GM21737 (cell line): ENCODE results near the gene ABCA1.
"Not testable (repeated sequence)": the region's sequence is repeated elsewhere in the genome, so short reads cannot be mapped to it uniquely, and the experiment has no call there.

Experiments used
- ATAC-seq: cut with Tn5 transposase; IDR thresholded peaks from one replicate; pipeline ENCODE4 v1.9.1; 2021; ENCODE audit warnings: mild to moderate bottlenecking, moderate library complexity; ENCODE audit not compliant: unreplicated experiment

ABCA1 gene

DNA sequence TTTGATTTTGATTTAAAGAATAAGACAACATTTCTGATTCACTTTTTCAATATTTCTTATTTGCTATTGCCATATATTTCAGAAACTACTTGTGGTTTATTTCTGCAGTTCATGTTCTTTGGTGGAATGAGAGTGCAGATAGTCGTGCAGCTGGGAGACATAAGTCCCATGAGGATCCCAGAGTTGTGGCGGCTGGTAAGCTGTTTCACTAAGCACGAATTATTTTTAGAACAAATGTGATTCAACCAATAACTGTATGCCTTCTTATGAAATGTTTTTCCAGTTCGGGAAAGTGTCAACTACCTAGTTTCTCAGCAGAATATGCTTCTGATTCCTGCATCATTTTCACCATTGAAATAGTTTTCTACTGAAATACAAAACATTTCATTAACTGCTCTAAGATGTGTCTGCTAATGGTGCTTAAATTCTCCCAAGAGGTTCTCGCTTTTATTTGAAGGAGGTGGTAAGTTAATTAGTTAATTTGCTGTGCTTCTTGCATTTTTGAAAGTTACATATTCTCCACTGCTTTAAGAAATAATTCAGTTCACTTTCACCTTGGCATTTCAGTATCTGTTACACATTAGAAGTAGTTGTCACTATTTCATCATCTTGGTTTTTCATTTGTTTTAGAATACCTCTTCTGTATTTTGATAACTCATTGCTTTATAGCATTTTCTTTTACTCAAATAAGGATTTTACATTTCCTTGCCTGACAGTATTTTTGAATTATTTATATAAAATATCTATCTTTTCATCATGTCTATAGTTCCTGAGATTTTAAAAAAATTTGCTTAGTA lies 155.0 kb downstream of the ABCA1 start:
- ATAC-seq = no peak

DNA sequence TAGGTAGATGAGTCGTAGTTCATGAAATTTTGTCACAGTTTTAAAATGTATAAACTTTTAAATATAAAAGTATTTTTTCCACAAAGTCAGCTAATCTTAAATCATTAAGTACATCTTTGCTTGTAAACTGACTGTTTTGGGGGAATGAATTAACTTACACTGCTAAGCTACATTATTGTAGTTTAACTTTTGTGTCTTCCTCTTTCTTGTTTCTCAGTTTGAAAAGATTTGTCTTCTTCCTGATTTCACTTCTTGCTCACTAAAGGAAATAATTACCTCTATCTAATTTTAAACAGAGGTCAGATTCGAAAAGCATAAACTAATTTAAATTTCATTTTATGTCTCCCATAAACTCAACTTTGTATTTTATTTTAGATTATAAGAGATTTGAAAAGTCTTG lies 158.3 kb downstream of the ABCA1 start:
- no peak for ATAC-seq

DNA sequence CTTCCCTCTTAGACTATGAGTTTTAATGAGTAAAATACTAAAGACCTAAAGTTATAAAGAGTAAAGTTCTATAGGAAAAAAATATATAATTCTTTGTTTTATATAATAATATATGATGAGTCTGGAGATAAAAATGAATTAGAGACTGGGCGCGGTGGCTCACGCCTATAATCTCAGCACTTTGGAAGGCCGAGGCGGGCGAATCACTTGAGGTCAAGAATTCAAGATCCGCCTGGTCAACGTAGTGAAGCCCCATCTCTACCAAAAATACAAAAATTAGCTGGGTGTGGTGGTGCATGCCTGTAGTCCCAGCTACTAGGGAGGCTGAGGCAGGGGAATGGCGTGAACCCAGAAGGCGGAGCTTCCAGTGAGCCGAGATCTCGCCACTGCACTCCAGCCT lies 158.9 kb downstream of the ABCA1 start:
- ATAC-seq = not testable (repeated sequence)

DNA sequence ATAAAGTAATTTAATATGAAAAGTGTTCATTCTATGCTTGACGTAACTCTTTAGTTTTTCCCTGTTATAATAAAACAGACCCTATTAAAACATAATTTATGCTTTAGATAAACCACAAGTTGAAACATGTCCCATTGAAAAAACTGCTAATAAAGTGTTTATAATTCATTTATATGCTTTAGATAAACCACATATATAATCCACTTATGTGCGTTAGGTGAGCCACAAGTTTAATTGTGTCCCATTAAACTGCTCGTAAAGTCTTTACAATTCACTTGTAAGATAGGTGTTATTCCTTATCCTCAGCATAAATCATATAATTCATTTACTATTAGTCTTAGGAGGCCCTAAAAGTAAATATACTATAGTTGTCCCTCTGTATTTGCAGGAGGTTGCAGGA lies 160.4 kb downstream of the ABCA1 start:
- no peak for ATAC-seq

DNA sequence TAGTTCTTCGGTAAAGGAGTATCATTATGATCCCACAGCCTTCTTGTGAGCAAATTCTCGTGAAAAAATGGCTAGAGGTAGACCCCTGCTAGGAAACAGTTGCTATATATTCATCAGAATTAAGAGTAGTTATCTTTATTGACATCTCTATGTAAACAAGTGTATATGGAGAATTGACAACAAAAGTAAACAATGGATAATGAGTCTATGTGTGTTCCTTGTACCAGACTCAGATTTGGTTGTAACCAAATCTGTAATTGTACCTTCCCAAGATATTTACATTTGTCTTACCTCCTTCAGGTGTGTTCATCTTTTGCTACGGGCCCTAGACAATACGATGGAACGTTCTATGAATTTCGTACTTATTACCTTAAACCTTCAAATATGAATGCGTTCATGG lies 161.9 kb downstream of the ABCA1 start:
- ATAC-seq = no peak

DNA sequence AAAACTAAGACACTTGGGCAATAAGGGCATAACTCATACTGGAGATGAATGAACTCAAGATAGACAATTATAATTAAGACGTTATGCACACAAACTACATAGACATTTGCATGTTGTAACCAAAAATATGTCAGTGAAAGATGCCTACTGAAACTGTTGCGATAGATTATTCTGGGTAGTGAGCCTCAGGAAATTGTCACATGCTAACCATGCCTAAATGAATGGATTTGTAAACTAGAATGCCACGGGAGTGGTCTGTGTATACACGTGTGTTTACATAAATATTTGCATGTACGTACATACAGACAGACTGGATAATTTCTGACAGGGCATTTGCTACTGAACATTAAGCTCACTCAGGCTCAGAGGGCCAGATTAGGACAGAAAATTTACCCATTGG lies 162.8 kb downstream of the ABCA1 start:
- peak; percentile 34 for ATAC-seq

DNA sequence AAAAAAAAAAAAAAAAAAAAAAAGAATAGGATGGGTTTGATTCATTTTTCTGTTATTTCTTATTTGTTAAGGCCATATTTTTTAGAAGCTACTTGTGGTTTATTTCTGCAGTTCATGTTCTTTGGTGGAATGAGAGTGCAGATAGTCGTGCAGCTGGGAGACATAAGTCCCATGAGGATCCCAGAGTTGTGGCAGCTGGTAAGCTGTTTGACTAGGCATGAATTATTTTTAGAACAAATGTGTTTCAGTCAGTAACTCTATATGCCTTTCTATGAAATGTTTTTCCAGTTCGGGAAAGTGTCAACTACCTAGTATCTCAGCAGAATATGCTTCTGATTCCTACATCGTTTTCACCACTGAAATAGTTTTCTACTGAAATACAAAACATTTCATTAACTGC lies 169.0 kb downstream of the ABCA1 start:
- ATAC-seq = no peak

DNA sequence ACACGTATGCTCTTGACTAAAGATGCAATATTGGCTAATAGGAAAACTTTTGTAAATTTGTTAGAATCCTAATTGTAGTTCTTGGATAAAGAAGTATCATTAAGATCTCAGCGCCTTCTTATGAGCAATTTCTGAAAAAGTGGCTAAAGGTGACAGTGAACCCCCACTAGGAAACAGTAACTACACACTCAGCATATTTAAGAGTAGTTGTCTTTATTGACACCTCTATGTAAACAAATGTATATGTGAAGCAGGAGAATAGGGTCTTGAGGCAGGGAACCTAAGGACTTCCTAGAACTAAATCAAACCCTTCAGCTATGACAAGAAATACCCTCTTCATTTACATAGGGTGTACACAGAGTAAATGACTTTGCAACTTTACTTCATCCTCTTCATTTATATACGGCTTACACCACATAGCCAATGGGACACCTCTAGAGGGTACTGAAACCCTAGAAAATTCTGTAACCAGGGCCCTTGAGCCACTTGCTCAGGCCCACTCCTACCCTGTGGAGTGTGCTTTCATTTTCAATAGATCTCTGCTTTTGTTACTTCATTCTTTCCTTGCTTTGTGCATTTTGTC lies 177.7 kb downstream of the ABCA1 start:
- ATAC-seq = peak; percentile 30

DNA sequence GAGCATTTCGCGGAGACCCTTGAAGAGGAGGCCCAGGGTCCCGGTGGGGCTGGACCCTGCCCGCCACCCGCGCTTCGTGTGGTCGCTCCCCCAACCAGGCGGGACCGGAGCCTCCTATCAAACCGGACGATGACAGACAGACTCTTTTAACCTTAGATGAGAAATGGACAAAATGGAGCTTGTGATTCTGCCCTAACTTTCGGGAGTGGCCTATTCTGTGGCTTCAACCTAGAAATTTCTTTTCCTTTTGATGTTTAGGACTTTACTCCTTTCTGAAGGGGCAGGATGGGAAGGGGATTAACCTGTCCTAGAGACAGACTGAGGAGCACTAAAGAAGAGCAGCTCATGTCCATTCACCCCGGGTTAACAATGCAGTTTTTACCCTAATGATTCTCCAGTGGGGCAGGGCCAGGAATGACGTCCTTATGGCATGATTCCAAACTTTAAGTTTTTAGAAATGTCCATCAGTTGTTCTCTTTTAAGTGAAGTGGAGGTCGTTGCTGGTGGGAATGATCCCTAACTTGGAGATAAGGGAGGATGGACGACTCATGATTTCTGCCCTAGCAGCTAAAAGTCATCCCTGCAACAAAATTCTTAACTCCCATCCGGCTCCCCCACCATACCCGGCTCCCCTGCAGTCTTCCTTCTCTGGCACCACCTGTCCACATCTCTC lies 179.5 kb downstream of the ABCA1 start:
- peak; percentile 2 for ATAC-seq

DNA sequence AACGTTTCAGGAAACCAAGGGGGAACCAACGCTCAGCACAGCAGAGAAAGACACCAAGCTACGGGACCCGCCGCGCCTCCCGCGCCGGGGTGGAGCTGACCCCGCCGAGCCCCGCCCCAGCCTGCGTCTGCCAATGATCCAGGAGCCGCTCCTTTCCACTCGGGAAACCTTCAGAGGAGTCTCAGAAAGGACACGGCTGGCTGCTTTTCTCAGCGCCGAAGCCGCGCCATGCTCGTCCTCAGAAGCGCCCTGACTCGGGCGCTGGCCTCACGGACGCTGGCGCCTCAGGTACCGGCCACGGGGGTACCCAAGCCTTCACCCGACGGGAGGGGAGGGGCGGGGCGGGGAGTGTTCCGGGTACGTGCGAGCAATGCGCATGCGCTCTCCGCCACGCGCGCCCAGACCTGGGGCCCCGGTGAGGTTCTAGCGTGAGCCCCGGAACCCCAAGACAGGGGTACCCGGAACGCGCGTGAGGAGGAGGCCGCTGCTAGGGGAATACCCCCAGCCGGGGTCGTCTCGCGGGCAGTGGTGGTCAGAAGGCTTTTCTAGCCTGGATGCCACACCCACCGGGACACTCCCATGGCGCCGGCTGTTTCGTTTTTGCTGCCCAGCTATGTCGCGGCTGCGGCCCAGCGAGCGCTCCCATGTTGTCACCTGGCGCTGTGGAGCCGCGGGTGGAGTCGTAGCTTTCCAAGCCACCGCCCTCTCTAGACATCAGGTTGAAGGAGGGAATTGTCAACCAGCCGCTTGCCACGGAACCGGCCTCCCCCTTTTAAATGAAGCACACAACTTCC lies 180.2 kb downstream of the ABCA1 start, which contains the start of gene NIPSNAP3A:
Gene NIPSNAP3A, plus strand, starts transcription at position 119 of the 794 bp plus-strand sequence. Its CDS starts 110 bp downstream, at position 229.
- peak; percentile 84 for ATAC-seq

DNA sequence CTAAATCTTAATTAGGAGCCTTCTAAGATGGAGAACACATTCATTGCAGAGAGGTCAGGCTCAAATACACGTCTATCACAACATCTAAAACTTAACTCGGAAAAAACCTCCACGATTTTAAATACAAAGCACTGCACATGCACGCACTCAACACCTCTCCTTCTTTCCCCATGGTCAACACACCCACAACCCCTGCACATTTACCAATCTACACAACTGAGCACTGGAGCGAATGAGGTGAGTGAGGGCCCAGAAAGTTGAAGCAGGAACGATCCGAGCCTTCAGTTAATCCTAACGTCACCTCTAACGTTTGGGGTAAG lies 180.8 kb downstream of the ABCA1 start:
- ATAC-seq = no peak

DNA sequence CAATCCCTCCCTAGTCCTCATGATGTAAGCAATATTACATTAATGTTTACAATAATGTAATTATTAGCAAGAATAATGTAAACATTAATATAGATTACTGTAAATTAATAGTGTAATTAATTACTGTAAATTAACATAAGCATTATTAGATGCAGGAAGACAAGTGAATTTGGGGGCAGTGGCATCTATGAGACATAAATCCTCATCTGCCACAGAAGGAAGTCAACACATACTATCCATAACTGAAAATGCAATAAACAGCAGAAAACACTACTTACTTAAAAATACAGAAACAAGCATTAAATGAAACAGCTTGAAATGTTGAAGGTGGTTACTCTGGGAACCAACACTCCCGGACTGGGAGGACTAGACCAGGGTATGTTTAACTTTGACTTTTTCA lies 181.2 kb downstream of the ABCA1 start:
- ATAC-seq = no peak

DNA sequence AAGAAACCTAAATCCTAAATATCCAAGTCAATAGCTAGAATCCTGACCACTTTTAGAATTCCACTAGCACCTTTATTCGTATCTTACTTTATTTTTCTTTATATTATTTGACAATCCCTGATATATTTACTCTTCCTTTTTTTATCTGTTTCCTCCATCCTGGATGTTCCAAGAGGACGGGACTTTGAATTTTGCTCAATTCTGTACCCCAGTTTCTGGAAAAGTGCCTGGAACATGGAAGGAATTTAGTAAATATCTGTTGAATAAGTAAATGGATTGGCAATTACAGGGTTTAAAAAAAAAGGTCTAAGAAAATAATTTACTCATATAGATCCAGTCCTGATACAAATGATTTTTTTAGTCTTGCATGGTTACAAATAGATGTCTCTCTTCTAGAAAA lies 181.7 kb downstream of the ABCA1 start:
- no peak for ATAC-seq

DNA sequence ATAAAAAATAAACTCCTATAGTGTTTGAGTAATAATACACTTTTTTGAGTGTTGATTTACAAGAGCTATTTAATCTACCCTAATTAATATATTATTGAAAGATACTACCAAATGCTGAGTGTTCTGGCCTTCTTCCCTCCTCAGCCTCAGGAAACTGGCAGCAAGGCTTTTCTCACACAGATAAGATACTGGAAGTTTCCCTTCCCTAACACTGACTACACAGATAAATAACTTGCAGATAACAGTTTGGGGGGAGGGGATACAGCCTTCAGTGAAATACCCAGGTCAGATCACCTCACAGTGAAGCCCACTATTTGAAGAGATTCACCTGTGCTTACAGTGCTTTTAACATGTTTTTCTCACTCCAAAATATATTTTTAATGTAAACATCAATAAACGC lies 182.1 kb downstream of the ABCA1 start:
- no peak for ATAC-seq

DNA sequence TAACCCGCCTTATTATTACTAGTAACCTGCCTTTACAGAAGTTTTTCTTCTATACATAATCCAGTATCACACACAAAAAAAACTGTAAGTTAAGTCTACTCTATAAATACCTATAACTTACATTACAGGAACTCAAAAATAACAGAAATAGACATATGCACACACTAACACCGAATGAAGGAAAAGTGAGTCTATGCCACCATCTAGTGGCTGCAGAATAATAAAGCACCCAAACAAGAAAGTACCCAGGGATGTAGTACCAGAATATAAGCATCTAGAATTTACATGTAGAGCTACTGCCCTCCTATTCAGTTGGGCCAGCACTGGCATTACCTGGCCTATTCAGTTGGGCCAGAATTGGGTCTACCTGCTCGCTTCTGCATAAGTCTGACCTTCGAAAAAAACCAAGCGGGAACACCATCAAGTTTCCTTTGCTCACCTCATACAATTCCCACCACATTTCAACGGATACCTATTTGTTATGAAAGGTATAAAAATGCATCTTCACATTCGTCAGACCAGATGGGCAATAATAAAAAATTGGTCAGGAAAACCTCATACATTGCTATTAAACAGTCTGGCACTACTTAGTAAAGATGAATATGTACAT lies 184.5 kb downstream of the ABCA1 start:
- peak; percentile 30 for ATAC-seq

DNA sequence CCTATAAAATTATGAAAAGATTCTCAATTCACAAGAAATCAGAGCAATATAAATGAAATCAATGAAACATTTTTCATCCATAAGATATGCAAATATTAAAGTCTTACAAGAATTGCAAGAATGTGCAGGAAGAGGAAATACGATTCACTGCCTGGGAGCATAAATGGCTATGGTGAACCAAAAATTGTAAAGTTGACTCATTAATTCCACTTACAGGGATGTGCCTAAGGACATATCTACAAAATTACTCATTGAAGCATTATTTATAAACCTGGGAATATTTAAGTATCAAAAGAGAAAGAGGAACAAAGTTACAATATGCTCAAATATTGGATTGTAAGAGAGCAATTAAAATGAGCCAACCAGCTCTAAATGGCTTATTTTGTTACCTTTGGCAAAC lies 187.3 kb downstream of the ABCA1 start:
- ATAC-seq = no peak

DNA sequence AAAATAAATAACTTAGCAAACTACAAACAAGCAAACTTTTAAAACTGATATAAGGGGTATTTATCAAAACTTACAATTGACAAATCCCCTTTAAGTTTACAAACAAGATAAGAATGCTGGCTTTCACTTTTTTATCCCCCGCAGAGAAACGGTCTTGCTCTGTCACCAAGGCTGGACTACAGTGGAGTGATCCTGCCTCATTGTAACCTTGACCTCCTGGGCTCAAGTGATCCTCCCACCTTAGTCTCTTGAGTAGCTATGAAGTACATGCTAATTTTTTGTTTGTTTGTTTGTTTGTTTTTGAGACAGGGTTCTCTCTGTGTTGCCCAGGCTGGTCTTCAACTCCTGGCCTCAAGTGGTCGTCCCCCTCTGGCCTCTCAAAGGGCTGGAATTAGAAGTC lies 189.5 kb downstream of the ABCA1 start:
- ATAC-seq = no peak
